LoVo (cell line): ENCODE data around the gene SLC20A1.

Experiments used
- DNase-seq: peaks from one replicate; pipeline ENCODE4 v3.0.0-alpha.2; 2016; ENCODE audit warnings: low spot score

Gene SLC20A1

GRCh38 chr2:112709703-112710102, 64.0 kb downstream of the SLC20A1 start:
- DNase-seq, result no peak

GRCh38 chr2:112710956-112711750, 65.4 kb downstream of the SLC20A1 start:
- no peak for DNase-seq

- no peak for DNase-seq
Observed at GRCh38 chr2:112712465-112712864, 66.7 kb downstream of the SLC20A1 start.

- no peak for DNase-seq
Observed at GRCh38 chr2:112712903-112713584, 67.3 kb downstream of the SLC20A1 start.
